Large intestine (tissue), 12 donors: Measurements from ENCODE around the gene C16orf78. TPM values are rescaled to one million over a fixed set of nuclear protein-coding genes. Genes with fewer than 3 reads are reported as not detected.

ENCODE experiments used
- DNase-seq, 2 donors: peaks; one replicate each; pipeline versions ENCODE4 v3.0.0 to v3.0.0-alpha.2; 2013
- H3K27ac ChIP-seq: one replicate; pipeline ENCODE4 v1.5.1; 2013; ENCODE audit warnings: low read length
- H3K27me3 ChIP-seq: 2 replicates; pipeline ENCODE4 v1.6.1; 2013; ENCODE audit warnings: low read length; ENCODE audit not compliant: control insufficient read depth, insufficient read depth
- H3K36me3 ChIP-seq: 2 replicates; pipeline ENCODE4 v1.6.1; 2013; ENCODE audit warnings: low read length; ENCODE audit not compliant: control insufficient read depth, insufficient read depth
- H3K4me1 ChIP-seq: one replicate; pipeline ENCODE4 v1.6.1; 2013; ENCODE audit warnings: low read length; ENCODE audit not compliant: control insufficient read depth, insufficient read depth
- H3K4me3 ChIP-seq: one replicate; pipeline ENCODE4 v1.5.1; 2013; ENCODE audit warnings: low read length
- H3K9me3 ChIP-seq: one replicate; pipeline ENCODE4 v1.6.1; 2013; ENCODE audit warnings: mild to moderate bottlenecking, low read depth, low read length, moderate library complexity; ENCODE audit not compliant: control insufficient read depth
- WGBS: methylation state at CpG from one replicate; pipeline ENCODE4 v1.1.5; 2013; ENCODE audit warnings: low lambda C conversion rate; ENCODE audit not compliant: insufficient coverage; 5-methylcytosine and 5-hydroxymethylcytosine counted together
- long read RNA-seq, 11 donors: transcript quantifications; one replicate each; lab custom pipeline, GENCODE V29; 2026
- polyA plus RNA-seq: library from polyadenylated mRNA; unstranded; fragments of 120-200 nt; gene quantifications from one replicate; pipeline ENCODE4 v1.2.1, GENCODE V29; 2013

Gene C16orf78
- polyA plus RNA-seq = not detected
- long read RNA-seq, donor 1 = 0 reads
- long read RNA-seq, donor 2 = 0 reads
- long read RNA-seq, donor 3 = 0 reads
- long read RNA-seq, donor 4 = 0 reads
- long read RNA-seq, donor 5 = 0 reads
- long read RNA-seq, donor 6 = 0 reads
- long read RNA-seq, donor 7 = 0 reads
- long read RNA-seq, donor 8 = 0 reads
- long read RNA-seq, donor 9 = 0 reads
- long read RNA-seq, donor 10 = 0 reads
- long read RNA-seq, donor 11 = 0 reads

DNA sequence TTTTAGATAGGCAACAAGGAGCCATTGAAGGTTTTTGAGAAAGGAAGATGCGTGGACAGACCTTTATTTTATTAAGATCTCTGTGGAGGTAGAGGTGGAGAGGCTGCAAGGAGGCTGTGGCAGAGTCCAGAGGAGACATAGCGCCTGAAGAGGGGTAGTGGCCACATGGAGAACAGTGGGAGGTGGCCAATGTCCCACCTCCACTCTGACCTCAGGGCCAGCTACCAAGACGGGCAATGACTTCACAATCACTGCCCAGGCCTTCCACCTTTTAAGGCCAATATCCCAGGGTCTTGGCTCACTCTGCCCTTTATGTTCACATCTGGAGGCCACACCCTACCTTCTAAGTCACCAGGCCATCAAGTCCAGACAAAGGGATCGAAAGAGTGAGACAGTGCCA lies at the start of gene C16orf78:
C16orf78 (plus strand) TSS at position 301 of the 400 bp plus-strand sequence. CDS start 136 bp downstream, outside the sequence.
- no peak within 1 kb of the TSS for H3K4me3 ChIP-seq
- H3K27me3 ChIP-seq = peaks cover 5% of the 10 kb centered on the region
- no peak within 1 kb of the TSS for H3K27ac ChIP-seq
- DNase-seq = no peak
- no peaks in the 10 kb centered on the region for H3K36me3 ChIP-seq
- WGBS = 100% methylated on average over 1 of the region's 4 CpGs
- H3K9me3 ChIP-seq = no peaks in the 10 kb centered on the region
- H3K4me1 ChIP-seq = no peaks in the 10 kb centered on the region

DNA sequence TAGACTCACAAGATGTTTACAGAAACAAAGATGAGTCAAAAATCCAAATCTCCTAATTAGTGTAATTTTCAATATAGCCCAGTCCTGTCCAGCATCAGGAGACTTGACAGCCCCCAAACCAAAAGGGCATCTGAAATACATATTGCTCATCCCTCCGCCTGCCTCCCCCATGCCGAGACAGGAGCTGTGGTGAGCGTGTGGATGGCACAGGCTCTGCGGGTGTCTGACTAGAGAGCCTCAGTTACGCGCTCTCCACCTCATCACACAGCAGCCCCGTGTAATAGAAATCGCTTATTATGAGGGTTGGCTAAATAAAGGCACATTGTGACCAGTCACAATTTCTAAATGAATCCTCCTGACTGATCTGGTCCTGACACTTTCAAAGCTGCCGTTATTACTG lies 48.9 kb upstream of the C16orf78 start:
- 86% methylated on average over 1 of the region's 9 CpGs for WGBS
- no peak overlapping the region for H3K27ac ChIP-seq

DNA sequence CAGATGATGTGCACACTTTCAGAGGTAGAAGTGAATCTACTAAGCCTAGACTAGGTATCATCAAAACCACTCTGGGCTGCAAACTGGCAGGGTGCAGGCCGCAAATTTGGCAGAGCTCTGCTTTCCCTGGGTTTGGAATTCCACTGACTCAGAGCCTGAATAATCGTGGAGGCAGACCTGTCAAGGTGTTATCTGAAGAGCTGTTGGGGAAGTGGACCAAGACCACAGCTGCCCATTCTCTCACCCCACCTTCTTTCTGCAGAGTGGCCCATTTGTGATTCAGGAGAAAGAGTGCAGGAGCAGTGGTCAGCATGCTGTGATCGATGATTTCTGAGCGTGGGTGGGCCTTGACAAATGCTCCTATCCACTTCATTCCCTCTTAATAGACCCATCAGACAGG lies 46.1 kb upstream of the C16orf78 start:
- Histone ChIP-seq H3K36me3 (no peaks in the 10 kb centered on the region), H3K27ac (no peak overlapping the region), H3K4me1 (no peaks in the 10 kb centered on the region), H3K27me3 (peaks cover 2% of the 10 kb centered on the region), H3K9me3 (no peaks in the 10 kb centered on the region), H3K4me3 (no peak overlapping the region)
- no CpG with 5 or more reads among the region's 4 CpGs for WGBS
- DNase-seq = no peak

More for the DNA sequence above, 48.9 kb upstream of the C16orf78 start:
- no peaks in the 10 kb centered on the region for H3K4me1 ChIP-seq
- no peaks in the 10 kb centered on the region for H3K36me3 ChIP-seq
- H3K27me3 ChIP-seq = peaks cover 2% of the 10 kb centered on the region
- H3K4me3 ChIP-seq = no peak overlapping the region
- no peaks in the 10 kb centered on the region for H3K9me3 ChIP-seq
- no peak for DNase-seq

DNA sequence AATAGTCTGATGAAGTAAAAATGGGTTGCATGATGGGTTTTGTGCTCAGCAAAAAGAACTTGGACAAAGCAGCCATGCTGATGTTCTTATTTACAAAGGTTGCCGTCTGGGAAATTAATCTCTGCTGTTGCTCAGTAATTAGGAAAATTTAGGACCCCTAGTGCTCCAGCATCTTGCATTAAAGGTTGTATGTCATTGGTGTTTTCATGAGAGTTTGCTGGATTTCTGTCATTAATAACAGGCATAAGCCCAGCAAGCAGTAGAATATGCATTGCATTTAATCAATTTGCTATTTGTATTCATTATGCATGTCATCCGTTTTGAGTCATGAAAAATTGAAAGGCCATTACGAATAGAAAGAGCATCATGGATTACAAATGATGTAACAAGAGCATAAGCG lies 45.3 kb upstream of the C16orf78 start:
- Histone ChIP-seq H3K4me3 (no peak overlapping the region), H3K27ac (no peak overlapping the region), H3K27me3 (peaks cover 2% of the 10 kb centered on the region), H3K36me3 (no peaks in the 10 kb centered on the region), H3K9me3 (no peaks in the 10 kb centered on the region), H3K4me1 (no peaks in the 10 kb centered on the region)
- WGBS = 100% methylated on average over 2 of the region's 4 CpGs
- DNase-seq = no peak

- Histone ChIP-seq H3K4me1 (no peaks in the 10 kb centered on the region), H3K27ac (no peak overlapping the region), H3K36me3 (no peaks in the 10 kb centered on the region), H3K9me3 (no peaks in the 10 kb centered on the region), H3K27me3 (no peaks in the 10 kb centered on the region), H3K4me3 (no peak overlapping the region)
- no peak for DNase-seq
- WGBS = 0% methylated on average over 1 of the region's 9 CpGs
Observed at GRCh38 chr16:49330562-49331201, 42.9 kb upstream of the C16orf78 start.

DNA sequence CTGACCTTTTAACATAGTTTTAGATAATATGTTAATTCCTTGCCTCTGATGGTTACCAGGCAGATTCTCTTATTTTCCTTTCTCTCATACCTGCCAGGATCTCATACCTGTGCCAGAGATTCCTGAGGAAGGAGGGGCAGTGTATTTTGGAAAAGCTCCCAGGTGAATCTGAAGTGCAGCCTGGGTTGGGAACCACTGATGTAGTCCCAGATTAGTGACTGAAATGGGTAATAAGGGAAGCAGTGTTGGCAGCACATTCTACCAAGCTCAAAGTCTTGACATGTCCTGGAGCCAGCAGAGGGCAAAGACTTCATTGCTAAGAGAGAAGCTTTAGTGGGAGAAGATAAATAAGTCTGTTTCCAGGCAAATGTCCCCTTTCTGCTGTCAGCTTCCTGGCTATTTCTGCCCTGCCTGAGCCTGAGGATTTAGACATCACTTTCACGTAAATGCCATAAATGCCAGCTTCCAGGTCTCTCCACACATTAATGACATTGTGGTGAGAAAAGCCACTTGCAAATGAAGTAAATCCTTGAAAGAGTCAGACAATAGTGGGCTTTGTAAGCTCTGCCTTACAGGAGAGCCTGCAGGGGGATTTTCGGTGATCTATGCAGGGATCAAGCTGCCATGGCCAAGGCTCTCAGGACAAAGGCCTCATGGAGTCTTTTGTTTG lies 40.9 kb upstream of the C16orf78 start:
- no CpG with 5 or more reads among the region's 2 CpGs for WGBS

GRCh38 chr16:49333259-49333597 lies 40.4 kb upstream of the C16orf78 start:
- no peaks in the 10 kb centered on the region for H3K4me1 ChIP-seq
- no peak overlapping the region for H3K4me3 ChIP-seq
- H3K27me3 ChIP-seq = no peaks in the 10 kb centered on the region
- H3K36me3 ChIP-seq = no peaks in the 10 kb centered on the region
- no peaks in the 10 kb centered on the region for H3K9me3 ChIP-seq
- WGBS = no CpG with 5 or more reads among the region's 7 CpGs
- H3K27ac ChIP-seq = no peak overlapping the region
- DNase-seq = no peak

More for the DNA sequence above, 40.9 kb upstream of the C16orf78 start:
- no peaks in the 10 kb centered on the region for H3K36me3 ChIP-seq
- no peaks in the 10 kb centered on the region for H3K9me3 ChIP-seq
- H3K4me1 ChIP-seq = no peaks in the 10 kb centered on the region
- no peak for DNase-seq
- no peak overlapping the region for H3K4me3 ChIP-seq
- no peak overlapping the region for H3K27ac ChIP-seq
- no peaks in the 10 kb centered on the region for H3K27me3 ChIP-seq

DNA sequence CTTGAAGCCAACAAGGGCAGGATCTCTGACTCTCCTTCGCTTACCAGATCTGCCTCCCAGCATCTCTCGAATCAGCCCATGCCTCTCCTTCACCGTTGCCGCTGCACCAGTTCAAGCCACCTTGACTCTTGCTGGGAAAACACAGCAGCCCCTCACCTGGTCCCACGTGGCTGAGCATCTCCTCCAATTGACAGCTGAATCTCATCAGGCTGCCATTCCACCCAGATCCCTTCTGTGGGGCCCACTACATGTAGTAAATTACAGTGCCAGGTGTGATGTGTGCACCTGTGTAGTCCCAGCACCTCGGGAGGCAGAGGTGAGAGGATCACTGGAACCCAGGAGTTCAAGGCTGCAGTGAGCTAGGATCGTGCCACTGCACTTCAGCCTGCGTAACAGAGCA lies 37.8 kb upstream of the C16orf78 start:
- Histone ChIP-seq H3K4me3 (no peak overlapping the region), H3K9me3 (no peaks in the 10 kb centered on the region), H3K36me3 (no peaks in the 10 kb centered on the region), H3K27me3 (no peaks in the 10 kb centered on the region), H3K4me1 (no peaks in the 10 kb centered on the region), H3K27ac (no peak overlapping the region)
- no peak for DNase-seq
- no CpG with 5 or more reads among the region's 8 CpGs for WGBS

DNA sequence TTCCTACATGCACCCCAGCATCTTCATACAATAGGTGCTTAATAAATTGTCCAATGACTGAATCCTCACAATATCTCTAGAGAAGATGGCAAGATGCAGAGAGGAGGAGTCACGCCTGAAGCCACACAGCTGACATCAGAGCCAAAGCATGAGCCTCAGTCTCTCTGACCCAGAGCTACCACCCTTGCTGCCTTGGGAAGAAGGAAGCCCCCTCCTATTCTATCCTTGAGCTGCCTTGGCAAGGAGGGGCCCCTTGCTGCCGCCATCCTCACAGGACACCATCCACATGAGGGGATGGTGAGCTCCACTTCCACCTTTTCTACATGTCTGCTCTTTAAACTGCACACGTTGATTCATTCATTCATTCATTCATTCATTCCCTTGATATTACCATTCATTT lies 37.0 kb upstream of the C16orf78 start:
- Histone ChIP-seq H3K27ac (no peak overlapping the region), H3K4me3 (no peak overlapping the region), H3K27me3 (no peaks in the 10 kb centered on the region), H3K9me3 (no peaks in the 10 kb centered on the region), H3K36me3 (no peaks in the 10 kb centered on the region), H3K4me1 (no peaks in the 10 kb centered on the region)
- no CpG with 5 or more reads among the region's 3 CpGs for WGBS
- no peak for DNase-seq

GRCh38 chr16:49337814-49338350 lies 35.7 kb upstream of the C16orf78 start:
- no peak for DNase-seq
- no CpG with 5 or more reads among the region's 6 CpGs for WGBS
- no peaks in the 10 kb centered on the region for H3K27me3 ChIP-seq

More at GRCh38 chr16:49337814-49338350, 35.7 kb upstream of the C16orf78 start:
- Histone ChIP-seq H3K9me3 (no peaks in the 10 kb centered on the region), H3K36me3 (no peaks in the 10 kb centered on the region), H3K27ac (no peak overlapping the region), H3K4me3 (no peak overlapping the region), H3K4me1 (no peaks in the 10 kb centered on the region)
